Caco-2 (cell line): ENCODE measurements around the gene ANKRD7. TPM values are rescaled to one million over a fixed set of nuclear protein-coding genes. Genes with fewer than 3 reads are reported as not detected.

Experiments used
- BruUV-seq: library from RNA; stranded (reverse); fragments of 400-500 nt; replicated peaks from 2 replicates; lab custom pipeline; 2021; lab: Mats Ljungman, UMichigan
- CTCF ChIA-PET: fragments of 300-600 bp; sonication (Branson Sonifier 250); formaldehyde crosslinking; loops from one replicate; lab custom pipeline; 2022; ENCODE audit warnings: antibody characterized with exemption; lab: Charles Lee
- POLR2A ChIA-PET: fragments of 300-600 bp; sonication (Branson Sonifier 250); formaldehyde crosslinking; loops from one replicate; lab custom pipeline; 2022; ENCODE audit warnings: antibody characterized with exemption; lab: Charles Lee
- DNase-seq, 2 experiments: peaks; one replicate each; pipeline versions ENCODE4 v3.0.0 to v3.0.0-alpha.2; 2020 to 2022
- H3K27me3 ChIP-seq: replicated peaks from 2 replicates; pipeline ENCODE4 v1.6.0; 2011; ENCODE audit warnings: low read length; ENCODE audit not compliant: control insufficient read depth, insufficient read depth
- H3K36me3 ChIP-seq: 2 replicates; pipeline ENCODE4 v1.5.1; 2011; ENCODE audit warnings: low read length; ENCODE audit not compliant: control insufficient read depth, insufficient read depth
- H3K4me1 ChIP-seq: fragments of 250-450 bp; sonication (Bioruptor Pico); 2 replicates; pipeline ENCODE4 v1.5.1; 2020; ENCODE audit warnings: mild to moderate bottlenecking
- H3K4me3 ChIP-seq: 2 replicates; pipeline ENCODE4 v1.5.1; 2011; ENCODE audit warnings: low read depth, mild to moderate bottlenecking, control low read depth, low read length
- H3K9me3 ChIP-seq: fragments of 250-450 bp; sonication (Bioruptor Pico); 2 replicates; pipeline ENCODE4 v1.5.1; 2020; ENCODE audit warnings: mild to moderate bottlenecking, moderate library complexity
- H3K27ac Mint-ChIP-seq: one replicate; pipeline ENCODE4 v1.8.0; 2022; ENCODE audit warnings: mixed read lengths; ENCODE audit not compliant: unreplicated experiment
- H3K27me3 Mint-ChIP-seq: one replicate; pipeline ENCODE4 v1.8.0; 2022; ENCODE audit warnings: mixed read lengths; ENCODE audit not compliant: insufficient read depth, unreplicated experiment
- H3K36me3 Mint-ChIP-seq: one replicate; pipeline ENCODE4 v1.8.0; 2022; ENCODE audit warnings: mild to moderate bottlenecking, mixed read lengths; ENCODE audit not compliant: insufficient read depth, unreplicated experiment
- H3K4me1 Mint-ChIP-seq: one replicate; pipeline ENCODE4 v1.8.0; 2022; ENCODE audit warnings: low read depth, mixed read lengths; ENCODE audit not compliant: unreplicated experiment
- H3K4me3 Mint-ChIP-seq: one replicate; pipeline ENCODE4 v1.8.0; 2022; ENCODE audit warnings: mild to moderate bottlenecking, moderate library complexity, mixed read lengths; ENCODE audit not compliant: unreplicated experiment
- H3K9me3 Mint-ChIP-seq: one replicate; pipeline ENCODE4 v1.8.0; 2022; ENCODE audit warnings: mixed read lengths; ENCODE audit not compliant: unreplicated experiment
- intact Hi-C: fragments of 100-400 bp; cut with micrococcal nuclease; formaldehyde crosslinking; loops from one replicate; pipeline ENCODE4 v1.10.0; 2022; ENCODE audit not compliant: unreplicated experiment
- total RNA-seq: library from RNA; stranded (reverse); gene quantifications from 2 replicates; pipeline ENCODE4 v1.2.3, GENCODE V29; 2022
- TF ChIP-seq, protein P1 (sequence below), 2 experiments: fragments of 200-600 bp in 1 of 2; IDR thresholded peaks; 1 replicate in 1 of 2; 2 replicates in 1 of 2; pipeline versions ENCODE4 v1.5.1 to v1.8.0; 2011 to 2022; ENCODE audit warnings: antibody characterized with exemption in 1 of 2, control low read depth in 1 of 2, inconsistent platforms in 1 of 2, low read depth in 1 of 2, low read length in 1 of 2, mild to moderate bottlenecking in 1 of 2, moderate library complexity in 1 of 2; ENCODE audit not compliant: insufficient read depth in 1 of 2, severe bottlenecking in 1 of 2, unreplicated experiment in 1 of 2

Gene ANKRD7
- total RNA-seq, 1 experiment from 2014 or later: not detected

DNA sequence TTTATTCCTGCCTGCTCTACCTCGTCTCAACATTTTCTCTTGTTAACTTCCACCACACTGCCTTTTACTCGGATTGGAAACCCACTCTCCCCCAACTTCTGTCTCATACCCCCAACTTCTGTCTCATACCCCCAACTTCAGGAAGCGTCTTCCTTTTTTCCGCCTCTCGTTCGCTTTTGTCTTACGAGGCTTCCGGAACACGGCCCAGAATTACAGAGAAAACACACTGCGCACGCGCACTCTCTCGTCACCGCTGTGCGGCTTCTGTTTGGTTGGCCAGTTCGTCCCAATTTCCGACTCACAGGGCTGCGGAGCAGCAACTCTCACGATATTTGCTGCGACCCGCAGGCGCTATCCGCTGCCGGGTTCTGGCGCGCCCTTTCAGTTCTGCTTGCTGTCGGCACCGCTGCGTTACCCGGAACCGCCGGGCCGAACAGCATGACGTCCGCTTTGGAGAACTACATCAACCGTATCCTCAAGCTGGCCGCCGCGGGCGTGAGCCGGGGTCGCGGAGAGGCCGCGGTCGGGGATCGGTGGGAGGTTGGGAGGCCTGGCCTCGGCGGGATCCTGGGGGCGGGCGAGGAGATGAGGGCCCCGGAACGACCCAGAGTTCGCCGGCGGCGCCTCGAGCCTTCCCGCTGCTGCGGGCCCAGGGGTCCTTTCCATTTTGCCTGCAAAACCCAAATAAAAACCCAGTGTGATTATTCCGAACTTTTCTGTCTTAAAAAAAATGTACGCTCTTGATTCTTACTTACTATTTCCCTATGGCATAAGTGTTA is 40.5 kb upstream of the ANKRD7 start, which contains the start of gene LSM8:
Gene LSM8 (plus strand): TSS at position 379 of the 779 bp plus-strand sequence. CDS start 60 bp downstream, at position 439.
- Mint-ChIP-seq H3K4me1 (peaks cover 12% of the 10 kb centered on the region), H3K27me3 (no peaks in the 10 kb centered on the region), H3K9me3 (no peaks in the 10 kb centered on the region), H3K27ac (peak within 1 kb of the TSS; percentile 98), H3K4me3 (peak within 1 kb of the TSS; percentile 89), H3K36me3 (peaks cover 35% of the 10 kb centered on the region)
- ChIA-PET POLR2A (no interaction called here), CTCF (no interaction called here)
- H3K4me3 ChIP-seq: peak within 1 kb of the TSS; percentile 75
- BruUV-seq: no TSS peak
- H3K27me3 ChIP-seq: no peaks in the 10 kb centered on the region
- no peaks in the 10 kb centered on the region for H3K9me3 ChIP-seq
- TF ChIP-seq, protein P1, sequence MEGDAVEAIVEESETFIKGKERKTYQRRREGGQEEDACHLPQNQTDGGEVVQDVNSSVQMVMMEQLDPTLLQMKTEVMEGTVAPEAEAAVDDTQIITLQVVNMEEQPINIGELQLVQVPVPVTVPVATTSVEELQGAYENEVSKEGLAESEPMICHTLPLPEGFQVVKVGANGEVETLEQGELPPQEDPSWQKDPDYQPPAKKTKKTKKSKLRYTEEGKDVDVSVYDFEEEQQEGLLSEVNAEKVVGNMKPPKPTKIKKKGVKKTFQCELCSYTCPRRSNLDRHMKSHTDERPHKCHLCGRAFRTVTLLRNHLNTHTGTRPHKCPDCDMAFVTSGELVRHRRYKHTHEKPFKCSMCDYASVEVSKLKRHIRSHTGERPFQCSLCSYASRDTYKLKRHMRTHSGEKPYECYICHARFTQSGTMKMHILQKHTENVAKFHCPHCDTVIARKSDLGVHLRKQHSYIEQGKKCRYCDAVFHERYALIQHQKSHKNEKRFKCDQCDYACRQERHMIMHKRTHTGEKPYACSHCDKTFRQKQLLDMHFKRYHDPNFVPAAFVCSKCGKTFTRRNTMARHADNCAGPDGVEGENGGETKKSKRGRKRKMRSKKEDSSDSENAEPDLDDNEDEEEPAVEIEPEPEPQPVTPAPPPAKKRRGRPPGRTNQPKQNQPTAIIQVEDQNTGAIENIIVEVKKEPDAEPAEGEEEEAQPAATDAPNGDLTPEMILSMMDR (IDR thresholded peaks at IDR 0.05; ENCODE audit: insufficient read depth in 1 of 2, low read depth in 1 of 2, low read length in 1 of 2, severe bottlenecking in 1 of 2, unreplicated experiment in 1 of 2): no peak
- H3K4me1 ChIP-seq: peaks cover 8% of the 10 kb centered on the region; the same call in 1 of the 2 replicates
- DNase-seq: peak; percentile 97
- intact Hi-C loops: loop anchor here (10.0 kb wide), 1 partner anchor 789 kb away; no protein-coding TSS in a partner anchor
- no peaks in the 10 kb centered on the region for H3K36me3 ChIP-seq

DNA sequence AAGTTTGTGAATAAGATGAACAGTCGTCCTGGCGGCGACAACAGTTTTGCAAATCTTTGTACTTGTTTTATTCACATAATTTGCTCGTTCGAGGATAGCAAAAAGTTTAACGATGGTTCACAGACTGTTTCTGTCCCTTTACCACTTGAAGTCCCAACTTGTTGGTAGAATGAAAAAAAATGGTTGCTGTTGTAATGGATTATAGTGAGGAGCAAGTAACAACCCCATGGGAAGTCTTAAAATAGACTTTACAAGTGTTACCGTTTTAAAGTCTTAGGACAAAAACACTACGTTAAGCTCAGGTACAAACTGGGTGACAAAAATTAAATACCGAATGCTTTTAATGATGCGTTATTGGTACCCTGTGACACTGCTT is 40.0 kb upstream of the ANKRD7 start:
- Mint-ChIP-seq H3K36me3 (peaks cover 40% of the 10 kb centered on the region), H3K27ac (peak overlapping the region; percentile 98), H3K4me3 (peak overlapping the region; percentile 89), H3K4me1 (peaks cover 12% of the 10 kb centered on the region), H3K27me3 (no peaks in the 10 kb centered on the region), H3K9me3 (no peaks in the 10 kb centered on the region)
- DNase-seq: no peak
- TF ChIP-seq, protein P1 (IDR thresholded peaks at IDR 0.05; ENCODE audit: insufficient read depth in 1 of 2, low read depth in 1 of 2, low read length in 1 of 2, severe bottlenecking in 1 of 2, unreplicated experiment in 1 of 2): no peak
- Histone ChIP-seq H3K36me3 (no peaks in the 10 kb centered on the region), H3K4me3 (peak overlapping the region; percentile 75), H3K4me1 (peaks cover 8% of the 10 kb centered on the region; the same call in 1 of the 2 replicates), H3K27me3 (no peaks in the 10 kb centered on the region), H3K9me3 (no peaks in the 10 kb centered on the region)
- POLR2A ChIA-PET: no interaction called here
- CTCF ChIA-PET: no interaction called here
- BruUV-seq: TSS peak; percentile 56
- intact Hi-C loops: loop anchor here (10.0 kb wide), 1 partner anchor 790 kb away; no protein-coding TSS in a partner anchor

DNA sequence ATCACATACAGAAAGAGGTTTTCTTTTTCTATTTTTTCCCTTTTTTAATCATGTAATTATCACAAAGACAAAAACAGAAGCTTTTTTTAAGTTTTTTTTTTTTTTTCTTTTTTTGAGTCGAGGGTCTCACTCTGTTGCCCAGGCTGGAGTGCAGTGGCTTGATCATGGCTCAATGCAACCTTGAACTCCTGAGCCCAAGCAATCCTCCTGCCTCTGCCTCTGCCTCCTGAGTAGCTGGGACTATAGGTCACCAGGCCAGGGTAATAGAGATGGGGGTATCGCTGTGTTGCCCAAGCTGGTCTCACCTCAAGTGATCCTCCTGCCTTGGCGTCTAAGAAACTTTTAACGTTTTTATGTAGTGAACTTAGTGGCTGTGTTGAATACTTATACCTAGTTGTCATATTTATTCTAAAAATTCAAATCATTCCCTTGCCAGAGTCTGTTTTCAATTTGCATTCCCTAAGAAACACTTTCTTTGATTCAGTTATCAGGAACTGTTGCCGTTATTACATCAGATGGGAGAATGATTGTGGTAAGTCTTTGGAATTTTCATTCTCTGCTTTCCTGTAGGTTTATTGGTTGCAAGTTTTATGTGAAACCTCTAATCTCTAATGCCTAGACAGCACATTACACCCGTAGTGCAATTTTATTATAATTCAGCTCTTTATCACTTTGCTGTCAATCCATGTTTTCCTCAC is 39.2 kb upstream of the ANKRD7 start:
- BruUV-seq: no TSS peak
- H3K4me3 ChIP-seq: peak overlapping the region; percentile 18
- Mint-ChIP-seq H3K27me3 (no peaks in the 10 kb centered on the region), H3K4me3 (peak overlapping the region; percentile 89), H3K9me3 (no peaks in the 10 kb centered on the region), H3K27ac (peak overlapping the region; percentile 50), H3K36me3 (peaks cover 48% of the 10 kb centered on the region), H3K4me1 (peaks cover 12% of the 10 kb centered on the region)
- H3K4me1 ChIP-seq: peaks cover 8% of the 10 kb centered on the region; the same call in 1 of the 2 replicates
- CTCF ChIA-PET: no interaction called here
- DNase-seq: no peak
- TF ChIP-seq, protein P1 (IDR thresholded peaks at IDR 0.05; ENCODE audit: insufficient read depth in 1 of 2, low read depth in 1 of 2, low read length in 1 of 2, severe bottlenecking in 1 of 2, unreplicated experiment in 1 of 2): no peak
- no peaks in the 10 kb centered on the region for H3K27me3 ChIP-seq
- POLR2A ChIA-PET: no interaction called here
- intact Hi-C loops: loop anchor here (10.0 kb wide), 1 partner anchor 791 kb away; no protein-coding TSS in a partner anchor
- H3K36me3 ChIP-seq: no peaks in the 10 kb centered on the region
- no peaks in the 10 kb centered on the region for H3K9me3 ChIP-seq
